Tibial nerve (tissue), 4 donors: ENCODE data around the gene CDH13. TPM values are rescaled to one million over a fixed set of nuclear protein-coding genes. Genes with fewer than 3 reads are reported as not detected.

Experiments
- DNase-seq, 2 donors: peaks; one replicate each; pipeline ENCODE4 v3.0.0-alpha.2; 2019; ENCODE audit warnings: low spot score in 2 of 2
- H3K27ac ChIP-seq, 4 donors: fragments of 200-600 bp; sonication (generic) in 3 of 4; one replicate each; pipeline ENCODE4 v1.5.1; 2017 to 2019; ENCODE audit warnings: mild to moderate bottlenecking in 1 of 4
- H3K27me3 ChIP-seq, 2 donors: fragments of 200-600 bp; sonication (generic) in 1 of 2; one replicate each; pipeline versions ENCODE4 v1.5.1 to v1.6.0; 2017 to 2019
- H3K36me3 ChIP-seq, 3 donors: fragments of 200-600 bp; sonication (generic); one replicate each; pipeline ENCODE4 v1.5.1; 2018 to 2019
- H3K4me1 ChIP-seq, 4 donors: fragments of 200-600 bp; sonication (generic) in 3 of 4; one replicate each; pipeline ENCODE4 v1.5.1; 2017 to 2019
- H3K4me3 ChIP-seq, 4 donors: fragments of 200-600 bp; sonication (generic) in 3 of 4; one replicate each; pipeline ENCODE4 v1.5.1; 2017 to 2019; ENCODE audit warnings: mild to moderate bottlenecking in 1 of 4, moderate library complexity in 1 of 4
- H3K9me3 ChIP-seq, 4 donors: fragments of 200-600 bp; sonication (generic) in 3 of 4; one replicate each; pipeline ENCODE4 v1.5.1; 2017 to 2019
- EP300 ChIP-seq, 2 donors: sonication (generic); formaldehyde crosslinking; IDR thresholded peaks; one replicate each; pipeline ENCODE4 v1.6.1; 2017; ENCODE audit warnings: antibody characterized with exemption in 2 of 2, mild to moderate bottlenecking in 1 of 2
- POLR2A ChIP-seq, 2 donors: fragments of 450-650 bp; IDR thresholded peaks; one replicate each; pipeline ENCODE4 v1.6.1; 2017; ENCODE audit warnings: antibody characterized with exemption in 2 of 2, mild to moderate bottlenecking in 2 of 2, moderate library complexity in 2 of 2
- WGBS, 2 donors: methylation state at CpG; one replicate each; pipeline ENCODE4 v1.1.5; 2018; 5-methylcytosine and 5-hydroxymethylcytosine counted together
- total RNA-seq, 4 donors: library from RNA; depleted of rRNA; stranded (reverse); fragments of >200 nt; gene quantifications; one replicate each; pipeline ENCODE4 v1.1.0, GENCODE V29; 2016
- TF ChIP-seq, protein P1 (sequence below), 5 experiments: fragments of 200-600 bp in 3 of 5; fragments of 450-650 bp in 2 of 5; sonication (generic) in 3 of 5; IDR thresholded peaks; one replicate each; pipeline ENCODE4 v1.5.1; 2016 to 2019; ENCODE audit warnings: antibody characterized with exemption in 5 of 5, mild to moderate bottlenecking in 3 of 5, moderate library complexity in 2 of 5

Gene CDH13
- total RNA-seq, 4 donors from 2014 or later = 4.1 to 14.4 (median 5.8) TPM

DNA sequence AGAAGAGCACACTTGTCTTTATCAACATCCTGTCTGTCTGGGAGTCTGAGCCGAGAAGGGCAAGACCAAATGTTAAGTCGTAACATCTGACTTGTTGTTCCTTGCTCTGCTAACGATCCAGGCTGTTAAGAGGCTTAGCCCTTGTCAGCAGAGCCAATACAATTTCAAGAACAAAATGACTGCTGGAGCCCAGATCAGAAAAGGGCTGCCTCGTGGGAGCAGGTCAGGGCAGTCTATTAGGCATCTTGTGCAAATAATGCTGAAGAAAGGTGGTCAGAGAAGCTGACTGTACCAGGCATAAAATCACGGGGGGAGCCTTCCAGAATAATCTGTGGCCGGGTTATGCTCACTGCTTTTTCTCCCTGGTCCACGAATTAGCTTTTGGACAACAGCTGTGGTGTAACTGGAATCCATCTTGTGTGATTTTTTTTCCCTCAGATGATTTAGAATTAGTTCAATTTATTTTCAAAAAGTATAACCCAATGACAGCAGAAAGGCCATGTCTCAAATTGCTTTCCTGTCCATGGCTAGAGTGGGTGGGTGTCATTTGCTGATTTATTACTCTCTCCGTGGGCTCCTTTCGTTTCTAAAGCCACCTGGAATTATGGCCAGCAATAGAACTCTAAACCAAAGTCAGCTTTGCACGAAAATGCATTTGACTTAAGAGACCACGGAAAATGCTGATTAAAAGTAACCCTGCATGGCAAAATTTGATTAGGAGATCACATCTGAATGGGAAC lies 959.9 kb downstream of the CDH13 start:
- 12 to 13% methylated on average over 11 of the region's 11 CpGs for whole genome bisulfite sequencing, 2 donors
- H3K27ac ChIP-seq = no peak overlapping the region
- no peak for DNase-seq
- H3K36me3 ChIP-seq = no peaks in the 10 kb centered on the region
- no peak overlapping the region for H3K4me3 ChIP-seq
- peaks cover 0 to 2% (median 0%) of the 10 kb centered on the region in 4 donors for H3K4me1 ChIP-seq
- TF ChIP-seq POLR2A (IDR thresholded peaks at IDR 0.05) = no peak
- TF ChIP-seq, protein P1, sequence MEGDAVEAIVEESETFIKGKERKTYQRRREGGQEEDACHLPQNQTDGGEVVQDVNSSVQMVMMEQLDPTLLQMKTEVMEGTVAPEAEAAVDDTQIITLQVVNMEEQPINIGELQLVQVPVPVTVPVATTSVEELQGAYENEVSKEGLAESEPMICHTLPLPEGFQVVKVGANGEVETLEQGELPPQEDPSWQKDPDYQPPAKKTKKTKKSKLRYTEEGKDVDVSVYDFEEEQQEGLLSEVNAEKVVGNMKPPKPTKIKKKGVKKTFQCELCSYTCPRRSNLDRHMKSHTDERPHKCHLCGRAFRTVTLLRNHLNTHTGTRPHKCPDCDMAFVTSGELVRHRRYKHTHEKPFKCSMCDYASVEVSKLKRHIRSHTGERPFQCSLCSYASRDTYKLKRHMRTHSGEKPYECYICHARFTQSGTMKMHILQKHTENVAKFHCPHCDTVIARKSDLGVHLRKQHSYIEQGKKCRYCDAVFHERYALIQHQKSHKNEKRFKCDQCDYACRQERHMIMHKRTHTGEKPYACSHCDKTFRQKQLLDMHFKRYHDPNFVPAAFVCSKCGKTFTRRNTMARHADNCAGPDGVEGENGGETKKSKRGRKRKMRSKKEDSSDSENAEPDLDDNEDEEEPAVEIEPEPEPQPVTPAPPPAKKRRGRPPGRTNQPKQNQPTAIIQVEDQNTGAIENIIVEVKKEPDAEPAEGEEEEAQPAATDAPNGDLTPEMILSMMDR (IDR thresholded peaks at IDR 0.05) = no peak
- no peak for TF ChIP-seq EP300 (IDR thresholded peaks at IDR 0.05)
- no peaks in the 10 kb centered on the region for H3K9me3 ChIP-seq
- no peaks in the 10 kb centered on the region for H3K27me3 ChIP-seq

DNA sequence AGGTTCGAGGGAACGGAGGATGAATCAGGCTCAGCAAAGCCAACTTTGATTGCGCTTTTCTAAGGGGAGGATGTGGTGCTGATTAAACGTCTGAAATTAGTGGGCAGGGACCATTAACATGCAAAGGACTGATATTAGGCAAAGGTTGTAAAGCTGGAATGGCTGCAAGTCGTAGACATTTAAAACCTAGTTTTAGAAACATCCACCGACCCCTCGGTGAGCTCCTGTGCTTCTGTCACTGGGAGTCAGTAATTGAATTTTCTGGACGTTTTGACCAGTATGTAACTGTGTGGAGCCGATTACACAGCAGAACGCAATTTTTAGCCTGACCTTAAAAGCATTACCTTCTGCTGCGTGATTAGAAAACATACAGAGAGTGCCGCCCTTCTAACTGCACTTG lies 960.4 kb downstream of the CDH13 start:
- 26 to 34% methylated on average over 12 of the region's 12 CpGs for WGBS, 2 donors
- no peak overlapping the region for H3K27ac ChIP-seq

DNA sequence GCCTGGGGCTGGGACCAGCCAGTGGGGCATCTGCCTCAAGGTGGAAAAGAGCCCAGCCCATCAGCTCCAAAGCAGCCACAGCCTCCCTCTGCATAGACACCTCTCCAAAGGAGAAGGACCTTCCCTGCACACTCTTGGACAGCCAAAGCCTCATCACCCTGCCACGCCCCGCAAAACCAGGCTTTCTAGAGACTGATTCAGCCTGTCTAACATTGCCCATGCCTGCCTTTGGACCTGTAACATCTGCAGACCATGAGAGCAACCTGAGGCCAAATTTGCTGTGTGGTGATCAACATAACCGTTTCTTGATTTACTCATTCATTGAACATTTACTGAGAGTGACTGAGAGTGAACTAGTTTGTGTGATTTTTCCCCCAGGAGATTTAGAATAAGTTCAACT lies 961.3 kb downstream of the CDH13 start:
- Histone ChIP-seq H3K27me3 (no peaks in the 10 kb centered on the region), H3K9me3 (no peaks in the 10 kb centered on the region), H3K4me3 (no peak overlapping the region), H3K27ac (no peak overlapping the region), H3K36me3 (no peaks in the 10 kb centered on the region), H3K4me1 (peaks cover 0 to 2% (median 0%) of the 10 kb centered on the region in 4 donors)
- no peak for TF ChIP-seq POLR2A (IDR thresholded peaks at IDR 0.05)
- TF ChIP-seq, protein P1 (IDR thresholded peaks at IDR 0.05) = no peak
- no peak for TF ChIP-seq EP300 (IDR thresholded peaks at IDR 0.05)
- 83 to 91% methylated on average over 3 of the region's 3 CpGs for WGBS, 2 donors
- no peak for DNase-seq

More for the DNA sequence above, 960.4 kb downstream of the CDH13 start:
- Histone ChIP-seq H3K4me3 (no peak overlapping the region), H3K4me1 (peaks cover 0 to 2% (median 0%) of the 10 kb centered on the region in 4 donors), H3K36me3 (no peaks in the 10 kb centered on the region), H3K27me3 (no peaks in the 10 kb centered on the region), H3K9me3 (no peaks in the 10 kb centered on the region)
- no peak for TF ChIP-seq EP300 (IDR thresholded peaks at IDR 0.05)
- TF ChIP-seq POLR2A (IDR thresholded peaks at IDR 0.05) = no peak
- TF ChIP-seq, protein P1 (IDR thresholded peaks at IDR 0.05) = no peak
- no peak for DNase-seq

DNA sequence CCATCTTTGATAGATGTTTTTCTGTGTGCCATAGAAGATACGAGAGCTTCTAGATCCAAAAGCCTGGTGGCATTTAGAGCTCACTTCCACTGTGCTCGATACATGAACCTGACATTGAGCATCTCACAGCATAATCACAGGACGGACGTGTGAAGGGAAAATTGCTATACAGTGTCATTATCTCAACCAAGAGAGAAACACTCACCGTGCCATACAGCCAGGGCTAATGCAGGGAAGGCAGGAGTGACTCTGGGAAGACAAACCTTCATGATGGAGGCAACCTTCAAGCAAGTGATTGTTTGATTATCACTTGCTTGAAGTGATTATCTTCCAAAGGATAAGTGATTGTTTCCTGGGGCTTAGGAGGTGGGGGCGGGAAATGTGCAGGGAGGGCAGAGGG lies 962.8 kb downstream of the CDH13 start:
- Histone ChIP-seq H3K9me3 (no peaks in the 10 kb centered on the region), H3K4me1 (peaks cover 0 to 2% (median 0%) of the 10 kb centered on the region in 4 donors), H3K27ac (no peak overlapping the region), H3K4me3 (no peak overlapping the region), H3K36me3 (no peaks in the 10 kb centered on the region), H3K27me3 (no peaks in the 10 kb centered on the region)
- WGBS, 2 donors = 90% methylated on average over 6 of the region's 6 CpGs
- TF ChIP-seq, protein P1 (IDR thresholded peaks at IDR 0.05) = no peak
- DNase-seq = no peak

DNA sequence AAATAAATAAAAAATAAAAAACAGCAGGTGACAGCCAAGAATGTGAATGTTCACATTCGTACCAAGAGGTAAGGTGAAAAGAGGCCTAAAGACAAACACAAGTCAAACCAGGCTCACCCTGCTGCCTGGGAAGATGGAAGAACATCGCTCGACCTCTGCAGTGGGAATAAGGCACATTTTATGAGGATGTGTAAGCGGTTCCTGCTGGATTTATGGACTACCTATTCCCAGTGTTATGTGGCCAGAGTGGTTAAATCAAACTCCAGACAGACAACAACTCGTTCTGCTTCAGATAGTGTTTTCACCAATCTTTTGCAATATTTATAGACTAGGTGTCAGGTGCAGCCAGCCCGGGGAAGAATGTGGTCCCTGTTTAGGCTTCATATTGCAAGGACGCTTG lies 966.0 kb downstream of the CDH13 start:
- Histone ChIP-seq H3K27me3 (no peaks in the 10 kb centered on the region), H3K4me3 (no peak overlapping the region), H3K4me1 (no peaks in the 10 kb centered on the region), H3K9me3 (no peaks in the 10 kb centered on the region), H3K36me3 (no peaks in the 10 kb centered on the region), H3K27ac (no peak overlapping the region)
- no peak for DNase-seq
- TF ChIP-seq POLR2A (IDR thresholded peaks at IDR 0.05) (no peak), EP300 (IDR thresholded peaks at IDR 0.05) (no peak)
- TF ChIP-seq, protein P1 (IDR thresholded peaks at IDR 0.05) = no peak
- 76 to 79% methylated on average over 7 of the region's 7 CpGs for WGBS, 2 donors
